Tibial nerve (tissue), 3 donors: ENCODE results near the gene EN1.

ENCODE experiments used
- POLR2A ChIP-seq, 2 donors: fragments of 450-650 bp; IDR thresholded peaks; one replicate each; pipeline ENCODE4 v1.6.1; 2017; ENCODE audit warnings: antibody characterized with exemption in 2 of 2, mild to moderate bottlenecking in 2 of 2, moderate library complexity in 2 of 2
- TF ChIP-seq, protein P1 (sequence below), 5 experiments: fragments of 200-600 bp in 3 of 5; fragments of 450-650 bp in 2 of 5; sonication (generic) in 3 of 5; IDR thresholded peaks; one replicate each; pipeline ENCODE4 v1.5.1; 2016 to 2019; ENCODE audit warnings: antibody characterized with exemption in 5 of 5, mild to moderate bottlenecking in 3 of 5, moderate library complexity in 2 of 5

DNA sequence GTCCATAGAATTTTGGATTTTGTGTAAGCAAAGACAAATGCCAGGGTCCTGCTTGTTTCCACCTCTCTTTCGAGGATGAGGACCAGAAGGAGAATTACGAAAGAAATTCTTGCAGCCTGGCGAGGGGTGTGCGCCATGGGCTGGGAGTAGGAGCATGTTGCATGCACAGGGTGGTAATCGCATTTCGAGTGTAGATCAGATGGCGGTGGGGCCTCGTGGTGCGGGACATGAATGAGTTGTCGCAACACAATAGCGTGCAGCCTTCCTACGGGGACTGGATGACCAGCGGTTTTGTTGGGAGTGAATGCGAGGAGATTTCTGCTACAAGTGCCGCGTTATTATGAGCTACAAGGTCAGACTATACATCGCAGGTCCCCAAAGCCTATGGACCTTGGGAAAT is 4.2 kb upstream of the EN1 start:
- TF ChIP-seq, protein P1, sequence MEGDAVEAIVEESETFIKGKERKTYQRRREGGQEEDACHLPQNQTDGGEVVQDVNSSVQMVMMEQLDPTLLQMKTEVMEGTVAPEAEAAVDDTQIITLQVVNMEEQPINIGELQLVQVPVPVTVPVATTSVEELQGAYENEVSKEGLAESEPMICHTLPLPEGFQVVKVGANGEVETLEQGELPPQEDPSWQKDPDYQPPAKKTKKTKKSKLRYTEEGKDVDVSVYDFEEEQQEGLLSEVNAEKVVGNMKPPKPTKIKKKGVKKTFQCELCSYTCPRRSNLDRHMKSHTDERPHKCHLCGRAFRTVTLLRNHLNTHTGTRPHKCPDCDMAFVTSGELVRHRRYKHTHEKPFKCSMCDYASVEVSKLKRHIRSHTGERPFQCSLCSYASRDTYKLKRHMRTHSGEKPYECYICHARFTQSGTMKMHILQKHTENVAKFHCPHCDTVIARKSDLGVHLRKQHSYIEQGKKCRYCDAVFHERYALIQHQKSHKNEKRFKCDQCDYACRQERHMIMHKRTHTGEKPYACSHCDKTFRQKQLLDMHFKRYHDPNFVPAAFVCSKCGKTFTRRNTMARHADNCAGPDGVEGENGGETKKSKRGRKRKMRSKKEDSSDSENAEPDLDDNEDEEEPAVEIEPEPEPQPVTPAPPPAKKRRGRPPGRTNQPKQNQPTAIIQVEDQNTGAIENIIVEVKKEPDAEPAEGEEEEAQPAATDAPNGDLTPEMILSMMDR (IDR thresholded peaks at IDR 0.05): no peak
- TF ChIP-seq POLR2A (IDR thresholded peaks at IDR 0.05): no peak
